ENCODE results near the gene KCNQ1OT1.

Gene KCNQ1OT1

DNA sequence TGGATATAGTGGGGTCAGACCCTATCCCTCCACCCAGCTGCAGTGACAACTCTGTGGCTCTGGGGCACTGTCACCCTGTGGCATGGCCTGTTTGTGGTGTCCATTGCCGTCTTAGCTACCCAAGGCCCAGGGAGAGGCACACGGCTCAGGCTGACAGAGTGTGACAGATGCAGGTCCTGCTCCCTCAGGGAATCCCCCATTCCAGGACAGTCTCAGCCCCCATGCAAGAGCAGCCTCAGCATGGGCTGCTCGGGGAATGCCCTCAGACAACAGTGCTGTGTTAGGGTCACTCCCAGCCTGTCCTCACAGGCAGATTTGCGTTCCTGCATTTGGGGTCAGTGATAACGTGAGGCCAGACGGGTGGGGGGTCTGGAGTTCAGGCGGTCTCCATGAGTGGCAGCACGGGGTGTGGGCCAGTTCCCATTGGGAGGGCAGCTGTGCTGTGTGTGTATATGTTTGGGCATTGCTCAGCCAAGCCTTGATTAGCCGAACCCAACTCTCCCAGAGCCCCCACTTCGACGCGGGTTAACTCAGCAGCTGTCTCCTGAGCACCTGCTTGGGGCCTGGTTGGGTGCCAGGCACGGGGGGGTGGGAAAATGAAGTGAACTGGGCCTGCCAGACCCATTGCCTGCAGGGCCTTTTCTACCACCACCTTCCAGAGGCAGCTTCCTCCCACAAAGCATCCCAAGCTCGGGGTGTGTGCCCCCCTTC lies 5.3 kb upstream of the KCNQ1OT1 start:
- Histone ChIP-seq H3K36me3 (replicated peaks; ENCODE audit: low read depth, low read length) (no peaks in the 10 kb centered on the region), H3K27ac (ENCODE audit: low read length) (no peak overlapping the region), H4K20me1 (ENCODE audit: insufficient read depth, low read length) (no peaks in the 10 kb centered on the region), H3K9me3 (ENCODE audit: insufficient read depth, low read length) (no peaks in the 10 kb centered on the region), H3K4me2 (ENCODE audit: low read length) (no peak overlapping the region), H3K9ac (ENCODE audit: low read length) (no peak overlapping the region), H3K27me3 (ENCODE audit: low read depth, low read length) (no peaks in the 10 kb centered on the region; the same call in 1 of the 2 replicates), H3K79me2 (ENCODE audit: low read length) (no peaks in the 10 kb centered on the region), H3K4me1 (ENCODE audit: low read length) (peaks cover 11% of the 10 kb centered on the region), H3K4me3 (ENCODE audit: low read length) (no peak overlapping the region), H2AFZ (ENCODE audit: low read depth, low read length) (no peak overlapping the region)
- TF ChIP-seq EZH2phosphoT487 (IDR thresholded peaks at IDR 0.05; ENCODE audit: low read depth) (no peak), CTCF (IDR thresholded peaks at IDR 0.05; ENCODE audit: low read depth, low read length) (no peak)

GRCh38 chr11:2704356-2704755 lies 4.6 kb upstream of the KCNQ1OT1 start:
- Histone ChIP-seq H3K4me1 (ENCODE audit: low read length) (peaks cover 11% of the 10 kb centered on the region), H3K9ac (ENCODE audit: low read length) (no peak overlapping the region), H3K79me2 (ENCODE audit: low read length) (peaks cover 4% of the 10 kb centered on the region), H4K20me1 (ENCODE audit: insufficient read depth, low read length) (no peaks in the 10 kb centered on the region), H2AFZ (ENCODE audit: low read depth, low read length) (no peak overlapping the region), H3K4me2 (ENCODE audit: low read length) (no peak overlapping the region), H3K36me3 (replicated peaks; ENCODE audit: low read depth, low read length) (no peaks in the 10 kb centered on the region), H3K27me3 (ENCODE audit: low read depth, low read length) (no peaks in the 10 kb centered on the region), H3K4me3 (ENCODE audit: low read length) (no peak overlapping the region), H3K9me3 (ENCODE audit: insufficient read depth, low read length) (no peaks in the 10 kb centered on the region), H3K27ac (ENCODE audit: low read length) (no peak overlapping the region)
- no peak for TF ChIP-seq EZH2phosphoT487 (IDR thresholded peaks at IDR 0.05; ENCODE audit: low read depth)
- no peak for TF ChIP-seq CTCF (IDR thresholded peaks at IDR 0.05; ENCODE audit: low read depth, low read length)

DNA sequence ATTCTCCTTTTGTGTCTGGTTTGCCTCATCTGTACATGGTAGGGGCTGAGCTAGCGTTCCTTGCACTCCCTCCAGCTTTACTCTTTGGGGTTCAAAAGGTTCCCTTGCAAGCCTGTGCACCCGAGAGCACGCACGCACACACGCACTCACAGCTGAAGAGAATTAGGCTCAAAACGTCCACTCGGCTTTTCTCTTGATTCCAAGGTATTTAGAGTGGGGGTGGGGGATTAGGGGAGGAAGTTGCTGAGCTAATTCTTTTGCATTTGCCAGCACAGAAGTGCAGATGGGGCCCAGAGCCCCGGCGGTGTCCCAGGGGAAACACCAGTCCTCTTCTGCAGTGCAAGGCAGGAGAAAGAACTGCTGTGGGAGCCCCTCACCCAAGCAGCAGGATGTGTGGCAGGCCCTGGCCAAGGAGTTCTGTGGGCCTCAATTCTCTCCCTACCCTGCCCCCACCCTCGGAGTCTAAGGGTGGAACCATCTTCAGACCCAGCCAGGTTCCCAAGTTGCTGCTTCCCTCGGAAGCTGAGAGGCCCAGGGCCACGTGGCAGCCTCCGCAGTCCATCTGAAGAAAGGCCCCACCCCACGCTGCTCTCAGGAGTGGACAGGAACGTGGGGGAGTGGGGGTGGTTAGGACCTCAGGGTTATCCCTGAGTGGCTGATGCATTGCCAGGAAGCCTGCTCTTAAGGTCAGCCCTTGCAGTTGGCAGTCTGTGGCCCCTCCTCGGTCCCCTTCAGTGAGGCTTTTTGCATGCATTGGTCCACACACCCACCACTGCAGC lies 3.8 kb upstream of the KCNQ1OT1 start:
- peaks cover 2% of the 10 kb centered on the region; the same call in 1 of the 2 replicates for H4K20me1 ChIP-seq (ENCODE audit: insufficient read depth, low read length)
- no peaks in the 10 kb centered on the region for H3K36me3 ChIP-seq (replicated peaks; ENCODE audit: low read depth, low read length)
- H3K9me3 ChIP-seq (ENCODE audit: insufficient read depth, low read length) = no peaks in the 10 kb centered on the region
- H2AFZ ChIP-seq (ENCODE audit: low read depth, low read length) = no peak overlapping the region
- no peak overlapping the region for H3K4me3 ChIP-seq (ENCODE audit: low read length)
- H3K4me2 ChIP-seq (ENCODE audit: low read length) = no peak overlapping the region
- H3K79me2 ChIP-seq (ENCODE audit: low read length) = peaks cover 12% of the 10 kb centered on the region
- H3K27ac ChIP-seq (ENCODE audit: low read length) = no peak overlapping the region
- H3K27me3 ChIP-seq (ENCODE audit: low read depth, low read length) = no peaks in the 10 kb centered on the region
- H3K9ac ChIP-seq (ENCODE audit: low read length) = no peak overlapping the region
- H3K4me1 ChIP-seq (ENCODE audit: low read length) = peaks cover 12% of the 10 kb centered on the region
- TF ChIP-seq EZH2phosphoT487 (IDR thresholded peaks at IDR 0.05; ENCODE audit: low read depth) (no peak), CTCF (IDR thresholded peaks at IDR 0.05; ENCODE audit: low read depth, low read length) (no peak)

- H3K27ac ChIP-seq (ENCODE audit: low read length) = no peak overlapping the region
- H3K4me2 ChIP-seq (ENCODE audit: low read length) = no peak overlapping the region
- peaks cover 9% of the 10 kb centered on the region for H4K20me1 ChIP-seq (ENCODE audit: insufficient read depth, low read length)
- H3K9me3 ChIP-seq (ENCODE audit: insufficient read depth, low read length) = no peaks in the 10 kb centered on the region
- no peaks in the 10 kb centered on the region for H3K36me3 ChIP-seq (replicated peaks; ENCODE audit: low read depth, low read length)
- TF ChIP-seq EZH2phosphoT487 (IDR thresholded peaks at IDR 0.05; ENCODE audit: low read depth) = no peak
- TF ChIP-seq CTCF (IDR thresholded peaks at IDR 0.05; ENCODE audit: low read depth, low read length) = no peak
- no peak overlapping the region for H2AFZ ChIP-seq (ENCODE audit: low read depth, low read length)
- no peak overlapping the region for H3K4me3 ChIP-seq (ENCODE audit: low read length)
- peaks cover 19% of the 10 kb centered on the region for H3K79me2 ChIP-seq (ENCODE audit: low read length)
- H3K9ac ChIP-seq (ENCODE audit: low read length) = no peak overlapping the region
- H3K4me1 ChIP-seq (ENCODE audit: low read length) = peaks cover 19% of the 10 kb centered on the region
- H3K27me3 ChIP-seq (ENCODE audit: low read depth, low read length) = no peaks in the 10 kb centered on the region
These were observed 3.1 kb upstream of the KCNQ1OT1 start for GRCh38 chr11:2702771-2703362.

Measured in OCI-LY3 (cell line).